ENCODE results near the gene KDM5A.

Gene KDM5A

GRCh38 chr12:254039-254438 lies 135.1 kb downstream of the KDM5A start:
- Histone ChIP-seq H3K27ac (ENCODE audit: low read depth, low read length) (no peak overlapping the region), H3K36me3 (ENCODE audit: insufficient read depth, low read length) (no peaks in the 10 kb centered on the region), H3K27me3 (ENCODE audit: control insufficient read depth in 1 of 2, insufficient read depth in 2 of 2, low read length in 2 of 2) (no peaks in the 10 kb centered on the region), H3K9ac (ENCODE audit: low read length) (no peak overlapping the region), H3K9me3 (ENCODE audit: low read length) (no peaks in the 10 kb centered on the region), H3K4me1 (ENCODE audit: insufficient read depth, low read length) (no peaks in the 10 kb centered on the region), H3K4me3 (ENCODE audit: low read depth in 1 of 2, low read length in 2 of 2) (no peak overlapping the region)

- H3K27ac ChIP-seq (ENCODE audit: low read depth, low read length) = no peak overlapping the region
- H3K9ac ChIP-seq (ENCODE audit: low read length) = no peak overlapping the region
- no peaks in the 10 kb centered on the region for H3K9me3 ChIP-seq (ENCODE audit: low read length)
- no peaks in the 10 kb centered on the region for H3K36me3 ChIP-seq (ENCODE audit: insufficient read depth, low read length)
- H3K27me3 ChIP-seq (ENCODE audit: control insufficient read depth in 1 of 2, insufficient read depth in 2 of 2, low read length in 2 of 2) = no peaks in the 10 kb centered on the region
- H3K4me1 ChIP-seq (ENCODE audit: insufficient read depth, low read length) = no peaks in the 10 kb centered on the region
- no peak overlapping the region for H3K4me3 ChIP-seq (ENCODE audit: low read depth in 1 of 2, low read length in 2 of 2)
Observed at GRCh38 chr12:253116-253831, 135.8 kb downstream of the KDM5A start.

- Histone ChIP-seq H3K4me3 (ENCODE audit: low read depth in 1 of 2, low read length in 2 of 2) (no peak overlapping the region), H3K27me3 (ENCODE audit: control insufficient read depth in 1 of 2, insufficient read depth in 2 of 2, low read length in 2 of 2) (no peaks in the 10 kb centered on the region), H3K27ac (ENCODE audit: low read depth, low read length) (no peak overlapping the region), H3K4me1 (ENCODE audit: insufficient read depth, low read length) (no peaks in the 10 kb centered on the region), H3K9ac (ENCODE audit: low read length) (no peak overlapping the region), H3K9me3 (ENCODE audit: low read length) (no peaks in the 10 kb centered on the region), H3K36me3 (ENCODE audit: insufficient read depth, low read length) (no peaks in the 10 kb centered on the region)
Observed at GRCh38 chr12:252636-253035, 136.5 kb downstream of the KDM5A start.

- no peak overlapping the region for H3K27ac ChIP-seq (ENCODE audit: low read depth, low read length)
- H3K27me3 ChIP-seq (ENCODE audit: control insufficient read depth in 1 of 2, insufficient read depth in 2 of 2, low read length in 2 of 2) = no peaks in the 10 kb centered on the region
- H3K4me1 ChIP-seq (ENCODE audit: insufficient read depth, low read length) = no peaks in the 10 kb centered on the region
- no peak overlapping the region for H3K9ac ChIP-seq (ENCODE audit: low read length)
- no peaks in the 10 kb centered on the region for H3K36me3 ChIP-seq (ENCODE audit: insufficient read depth, low read length)
- H3K9me3 ChIP-seq (ENCODE audit: low read length) = peaks cover 5% of the 10 kb centered on the region
- H3K4me3 ChIP-seq (ENCODE audit: low read depth in 1 of 2, low read length in 2 of 2) = no peak overlapping the region
Observed at GRCh38 chr12:247271-247670, 141.8 kb downstream of the KDM5A start.

GRCh38 chr12:243381-243780 lies 145.7 kb downstream of the KDM5A start:
- Histone ChIP-seq H3K9ac (ENCODE audit: low read length) (no peak overlapping the region), H3K27ac (ENCODE audit: low read depth, low read length) (no peak overlapping the region), H3K4me1 (ENCODE audit: insufficient read depth, low read length) (no peaks in the 10 kb centered on the region), H3K36me3 (ENCODE audit: insufficient read depth, low read length) (no peaks in the 10 kb centered on the region), H3K9me3 (ENCODE audit: low read length) (peaks cover 5% of the 10 kb centered on the region), H3K27me3 (ENCODE audit: control insufficient read depth in 1 of 2, insufficient read depth in 2 of 2, low read length in 2 of 2) (no peaks in the 10 kb centered on the region), H3K4me3 (ENCODE audit: low read depth in 1 of 2, low read length in 2 of 2) (no peak overlapping the region)

GRCh38 chr12:242496-242895 lies 146.6 kb downstream of the KDM5A start:
- Histone ChIP-seq H3K36me3 (ENCODE audit: insufficient read depth, low read length) (no peaks in the 10 kb centered on the region), H3K4me3 (ENCODE audit: low read depth in 1 of 2, low read length in 2 of 2) (no peak overlapping the region), H3K4me1 (ENCODE audit: insufficient read depth, low read length) (no peaks in the 10 kb centered on the region), H3K27ac (ENCODE audit: low read depth, low read length) (no peak overlapping the region), H3K9ac (ENCODE audit: low read length) (no peak overlapping the region), H3K27me3 (ENCODE audit: control insufficient read depth in 1 of 2, insufficient read depth in 2 of 2, low read length in 2 of 2) (no peaks in the 10 kb centered on the region), H3K9me3 (ENCODE audit: low read length) (peaks cover 5% of the 10 kb centered on the region)

- H3K36me3 ChIP-seq (ENCODE audit: insufficient read depth, low read length) = no peaks in the 10 kb centered on the region
- no peaks in the 10 kb centered on the region for H3K9me3 ChIP-seq (ENCODE audit: low read length)
- H3K9ac ChIP-seq (ENCODE audit: low read length) = no peak overlapping the region
- no peak overlapping the region for H3K27ac ChIP-seq (ENCODE audit: low read depth, low read length)
- no peak overlapping the region for H3K4me3 ChIP-seq (ENCODE audit: low read depth in 1 of 2, low read length in 2 of 2)
- H3K27me3 ChIP-seq (ENCODE audit: control insufficient read depth in 1 of 2, insufficient read depth in 2 of 2, low read length in 2 of 2) = no peaks in the 10 kb centered on the region
- no peaks in the 10 kb centered on the region for H3K4me1 ChIP-seq (ENCODE audit: insufficient read depth, low read length)
Observed at GRCh38 chr12:241266-241665, 147.9 kb downstream of the KDM5A start.

- Histone ChIP-seq H3K9me3 (ENCODE audit: low read length) (no peaks in the 10 kb centered on the region), H3K27ac (ENCODE audit: low read depth, low read length) (no peak overlapping the region), H3K4me3 (ENCODE audit: low read depth in 1 of 2, low read length in 2 of 2) (no peak overlapping the region), H3K4me1 (ENCODE audit: insufficient read depth, low read length) (no peaks in the 10 kb centered on the region), H3K27me3 (ENCODE audit: control insufficient read depth in 1 of 2, insufficient read depth in 2 of 2, low read length in 2 of 2) (no peaks in the 10 kb centered on the region), H3K36me3 (ENCODE audit: insufficient read depth, low read length) (no peaks in the 10 kb centered on the region), H3K9ac (ENCODE audit: low read length) (no peak overlapping the region)
Observed at GRCh38 chr12:240566-240965, 148.6 kb downstream of the KDM5A start.

- H3K4me3 ChIP-seq (ENCODE audit: low read depth in 1 of 2, low read length in 2 of 2) = no peak overlapping the region
- H3K4me1 ChIP-seq (ENCODE audit: insufficient read depth, low read length) = no peaks in the 10 kb centered on the region
- H3K9me3 ChIP-seq (ENCODE audit: low read length) = no peaks in the 10 kb centered on the region
- no peaks in the 10 kb centered on the region for H3K27me3 ChIP-seq (ENCODE audit: control insufficient read depth in 1 of 2, insufficient read depth in 2 of 2, low read length in 2 of 2)
- no peak overlapping the region for H3K27ac ChIP-seq (ENCODE audit: low read depth, low read length)
- H3K36me3 ChIP-seq (ENCODE audit: insufficient read depth, low read length) = no peaks in the 10 kb centered on the region
- H3K9ac ChIP-seq (ENCODE audit: low read length) = no peak overlapping the region
Observed at GRCh38 chr12:238736-239398, 150.3 kb downstream of the KDM5A start.

GRCh38 chr12:238116-238515 lies 151.0 kb downstream of the KDM5A start:
- H3K27ac ChIP-seq (ENCODE audit: low read depth, low read length) = no peak overlapping the region
- no peak overlapping the region for H3K4me3 ChIP-seq (ENCODE audit: low read depth in 1 of 2, low read length in 2 of 2)
- H3K4me1 ChIP-seq (ENCODE audit: insufficient read depth, low read length) = no peaks in the 10 kb centered on the region
- no peaks in the 10 kb centered on the region for H3K36me3 ChIP-seq (ENCODE audit: insufficient read depth, low read length)
- H3K27me3 ChIP-seq (ENCODE audit: control insufficient read depth in 1 of 2, insufficient read depth in 2 of 2, low read length in 2 of 2) = no peaks in the 10 kb centered on the region
- no peaks in the 10 kb centered on the region for H3K9me3 ChIP-seq (ENCODE audit: low read length)
- H3K9ac ChIP-seq (ENCODE audit: low read length) = no peak overlapping the region

- Histone ChIP-seq H3K36me3 (ENCODE audit: insufficient read depth, low read length) (no peaks in the 10 kb centered on the region), H3K27me3 (ENCODE audit: control insufficient read depth in 1 of 2, insufficient read depth in 2 of 2, low read length in 2 of 2) (no peaks in the 10 kb centered on the region), H3K4me3 (ENCODE audit: low read depth in 1 of 2, low read length in 2 of 2) (no peak overlapping the region), H3K27ac (ENCODE audit: low read depth, low read length) (no peak overlapping the region), H3K9me3 (ENCODE audit: low read length) (no peaks in the 10 kb centered on the region), H3K4me1 (ENCODE audit: insufficient read depth, low read length) (no peaks in the 10 kb centered on the region), H3K9ac (ENCODE audit: low read length) (no peak overlapping the region)
Observed at GRCh38 chr12:237026-237815, 151.9 kb downstream of the KDM5A start.
